Rectal smooth muscle tissue (tissue), 1 donor: ENCODE results near the gene TAS2R3.
"Not testable (repeated sequence)": the region's sequence is repeated elsewhere in the genome, so short reads cannot be mapped to it uniquely, and the experiment has no call there.

ENCODE experiments used
- H3K27ac ChIP-seq: one replicate; pipeline ENCODE4 v1.7.0; 2013; ENCODE audit warnings: low read depth, low read length, inconsistent platforms
- H3K27me3 ChIP-seq: one replicate; pipeline ENCODE4 v1.7.0; 2013; ENCODE audit warnings: low read length; ENCODE audit not compliant: control insufficient read depth, insufficient read depth
- H3K36me3 ChIP-seq: one replicate; pipeline ENCODE4 v1.7.0; 2013; ENCODE audit warnings: low read length; ENCODE audit not compliant: control insufficient read depth, insufficient read depth
- H3K4me1 ChIP-seq: one replicate; pipeline ENCODE4 v1.7.0; 2013; ENCODE audit warnings: low read length; ENCODE audit not compliant: control insufficient read depth, insufficient read depth
- H3K4me3 ChIP-seq: one replicate; pipeline ENCODE4 v1.7.0; 2013; ENCODE audit warnings: low read length
- H3K9ac ChIP-seq: one replicate; pipeline ENCODE4 v1.7.0; 2013; ENCODE audit warnings: low read length

Gene TAS2R3

DNA sequence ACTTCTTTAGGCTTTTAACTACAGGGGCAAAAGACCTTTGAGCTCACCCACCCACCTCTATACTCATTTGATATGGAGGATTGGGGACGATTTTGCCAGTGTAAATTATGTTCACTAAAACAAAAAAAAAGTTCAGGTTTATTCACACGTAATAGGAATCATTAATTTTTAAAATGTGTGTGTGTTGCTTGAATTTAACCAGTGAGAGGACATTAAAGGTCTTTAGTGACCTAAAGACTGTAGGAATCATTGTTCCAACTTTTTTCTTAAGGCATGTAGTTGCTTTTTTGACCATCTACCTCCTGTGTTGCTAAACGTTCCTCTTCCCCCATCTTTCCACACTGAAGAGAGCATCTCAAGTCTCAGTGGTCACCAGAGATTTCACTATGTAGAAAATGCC is 24.6 kb upstream of the TAS2R3 start:
- no peaks in the 10 kb centered on the region for H3K27me3 ChIP-seq
- H3K4me1 ChIP-seq, result peaks cover 8% of the 10 kb centered on the region
- no peak overlapping the region for H3K9ac ChIP-seq
- H3K4me3 ChIP-seq, result peak overlapping the region; percentile 89
- no peak overlapping the region for H3K27ac ChIP-seq
- peaks cover 15% of the 10 kb centered on the region for H3K36me3 ChIP-seq

DNA sequence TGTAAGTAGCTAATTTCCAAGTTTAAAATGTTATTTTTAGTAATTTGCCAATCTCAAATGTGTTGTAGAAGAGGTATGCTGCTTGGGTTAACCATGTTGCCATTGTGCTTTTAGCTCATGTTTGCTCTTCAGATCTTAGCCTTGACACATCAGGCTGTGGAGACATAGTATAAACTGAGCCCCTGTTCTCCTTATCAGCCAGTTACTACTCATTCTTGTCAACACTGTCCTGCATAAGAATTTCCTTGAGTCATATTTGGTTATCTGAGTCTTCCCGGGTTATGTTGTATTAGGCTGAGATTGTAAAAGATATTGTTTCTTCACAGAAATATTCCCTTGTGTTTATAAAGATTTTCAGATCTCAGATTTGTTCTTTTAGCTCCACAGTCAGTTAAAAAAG is 21.7 kb upstream of the TAS2R3 start:
- Histone ChIP-seq H3K4me1 (peaks cover 8% of the 10 kb centered on the region), H3K27me3 (no peaks in the 10 kb centered on the region), H3K9ac (no peak overlapping the region), H3K27ac (no peak overlapping the region), H3K4me3 (no peak overlapping the region), H3K36me3 (peaks cover 25% of the 10 kb centered on the region)

DNA sequence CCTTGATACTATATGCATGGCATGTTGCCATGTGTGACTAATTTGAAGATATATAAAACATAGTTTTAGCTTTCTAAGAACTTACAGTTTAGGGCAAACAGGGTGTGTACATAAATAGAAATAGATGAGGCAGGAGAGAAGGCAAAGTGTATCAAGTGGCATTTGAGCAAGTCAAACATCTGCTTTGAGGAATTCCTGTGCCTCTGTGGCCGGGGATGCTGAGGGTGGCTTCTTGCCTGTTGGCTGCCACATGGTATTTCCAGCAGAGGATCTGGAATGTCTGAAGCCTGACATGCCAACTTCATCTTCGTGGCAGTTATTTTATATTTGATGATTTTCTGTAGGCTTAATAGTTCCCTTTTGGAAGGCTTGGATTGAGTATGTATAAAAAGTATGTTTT is 19.8 kb upstream of the TAS2R3 start:
- Histone ChIP-seq H3K36me3 (peaks cover 30% of the 10 kb centered on the region), H3K4me1 (peaks cover 3% of the 10 kb centered on the region), H3K27me3 (no peaks in the 10 kb centered on the region), H3K9ac (no peak overlapping the region), H3K27ac (no peak overlapping the region), H3K4me3 (no peak overlapping the region)

DNA sequence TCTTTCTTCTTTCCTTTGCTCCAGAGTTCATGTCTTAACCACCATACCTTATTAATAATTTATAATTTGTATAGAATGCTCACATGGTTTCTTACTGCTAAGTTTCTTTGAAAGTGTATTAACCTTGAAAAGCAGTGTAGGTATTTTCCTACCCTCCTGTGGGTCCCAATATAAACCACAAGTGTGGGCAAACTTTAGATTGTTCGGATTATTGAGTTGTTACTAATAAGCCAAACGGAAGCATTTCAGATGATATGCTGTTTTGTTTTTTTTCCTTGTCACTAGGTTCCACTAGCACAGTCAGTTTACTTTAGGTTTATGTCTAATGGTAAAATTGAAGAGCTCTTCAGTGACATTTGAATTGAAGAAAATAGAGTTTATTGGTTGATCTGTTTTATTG is 15.5 kb upstream of the TAS2R3 start:
- H3K27ac ChIP-seq, result no peak overlapping the region
- no peaks in the 10 kb centered on the region for H3K4me1 ChIP-seq
- H3K9ac ChIP-seq, result no peak overlapping the region
- no peak overlapping the region for H3K4me3 ChIP-seq
- H3K27me3 ChIP-seq, result no peaks in the 10 kb centered on the region
- peaks cover 50% of the 10 kb centered on the region for H3K36me3 ChIP-seq

DNA sequence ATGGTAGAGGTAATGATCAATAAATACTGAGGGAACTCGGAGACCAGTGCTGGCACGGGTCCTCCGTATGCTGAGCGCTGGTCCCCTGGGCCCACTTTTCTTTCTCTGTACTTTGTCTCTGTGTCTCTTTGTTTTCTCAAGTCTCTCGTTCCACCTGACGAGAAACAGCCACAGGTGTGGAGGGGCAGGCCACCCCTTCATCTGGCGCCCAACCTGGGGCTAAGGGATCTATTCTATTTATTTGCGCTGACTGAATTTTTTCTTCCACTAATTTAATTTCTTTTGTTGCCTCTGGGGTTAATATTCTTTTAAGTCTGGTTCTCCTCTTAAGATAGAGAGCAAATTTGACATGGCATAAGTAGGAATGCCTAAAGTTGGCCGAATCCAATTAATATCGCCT is 12.0 kb upstream of the TAS2R3 start:
- peaks cover 40% of the 10 kb centered on the region for H3K36me3 ChIP-seq
- H3K27me3 ChIP-seq, H3K4me1 ChIP-seq, H3K4me3 ChIP-seq, H3K9ac ChIP-seq, H3K27ac ChIP-seq: not testable (repeated sequence)

DNA sequence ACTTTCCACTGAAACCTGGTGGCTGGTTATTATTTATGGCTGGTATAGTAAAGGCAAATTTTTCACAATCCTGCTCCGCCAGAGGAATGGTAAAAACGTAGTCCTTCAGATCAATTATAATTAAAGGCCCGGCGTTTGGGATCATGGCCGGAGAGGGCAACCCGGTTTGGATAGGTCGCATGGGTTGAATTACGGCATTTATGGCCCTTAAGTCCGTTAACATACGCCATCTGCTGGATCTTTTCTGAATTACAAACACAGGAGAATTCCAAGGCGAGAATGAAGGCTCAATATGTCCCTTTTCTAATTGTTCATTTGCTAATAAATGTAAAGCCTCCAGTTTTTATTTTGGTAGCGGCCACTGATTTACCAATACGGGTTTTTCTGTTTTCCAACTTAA is 11.3 kb upstream of the TAS2R3 start:
- no peaks in the 10 kb centered on the region for H3K4me1 ChIP-seq
- no peaks in the 10 kb centered on the region for H3K27me3 ChIP-seq
- H3K9ac ChIP-seq, result no peak overlapping the region
- H3K4me3 ChIP-seq, result no peak overlapping the region
- no peak overlapping the region for H3K27ac ChIP-seq
- peaks cover 39% of the 10 kb centered on the region for H3K36me3 ChIP-seq

DNA sequence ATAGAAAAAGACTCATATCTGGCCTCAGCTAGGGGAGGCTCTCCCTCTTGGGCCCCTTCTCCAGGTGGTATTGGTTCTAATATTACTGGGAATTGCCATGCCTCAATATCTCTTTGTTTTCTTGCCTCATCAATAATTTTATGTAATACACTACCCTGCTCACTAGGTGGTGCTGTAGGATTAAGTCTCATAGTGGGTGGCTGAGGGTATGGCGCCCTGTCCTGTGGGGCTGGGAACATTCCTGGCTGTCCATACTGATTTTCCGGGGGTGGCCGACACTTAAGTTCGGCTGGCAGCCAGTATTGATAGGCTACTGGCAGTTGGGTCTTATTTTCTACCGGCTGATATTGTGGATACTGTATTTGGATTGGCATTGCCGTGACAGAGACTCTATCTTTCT is 9.0 kb upstream of the TAS2R3 start:
- no peak overlapping the region for H3K27ac ChIP-seq
- H3K27me3 ChIP-seq, result no peaks in the 10 kb centered on the region
- H3K4me3 ChIP-seq, result no peak overlapping the region
- no peaks in the 10 kb centered on the region for H3K4me1 ChIP-seq
- H3K36me3 ChIP-seq, result peaks cover 29% of the 10 kb centered on the region
- H3K9ac ChIP-seq, result no peak overlapping the region

DNA sequence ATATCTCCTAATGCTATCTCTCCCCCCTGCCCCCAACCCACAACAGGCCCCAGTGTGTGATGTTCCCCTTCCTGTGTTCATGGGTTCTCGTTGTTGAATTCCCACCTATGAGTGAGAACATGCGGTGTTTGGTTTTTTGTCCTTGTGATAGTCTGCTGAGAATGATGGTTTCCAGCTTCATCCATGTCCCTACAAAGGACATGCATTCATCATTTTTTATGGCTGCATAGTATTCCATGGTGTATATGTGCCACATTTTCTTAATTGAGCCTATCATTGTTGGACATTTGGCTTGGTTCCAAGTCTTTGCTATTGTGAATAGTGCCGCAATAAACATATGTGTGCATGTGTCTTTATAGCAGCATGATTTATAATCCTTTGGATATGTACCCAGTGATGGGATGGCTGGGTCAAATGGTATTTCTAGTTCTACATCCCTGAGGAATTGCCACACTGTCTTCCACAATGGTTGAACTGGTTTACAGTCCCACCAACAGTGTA is 6.2 kb downstream of the TAS2R3 start:
- not testable (repeated sequence) for H3K36me3 ChIP-seq, H3K27ac ChIP-seq, H3K4me1 ChIP-seq, H3K4me3 ChIP-seq, H3K27me3 ChIP-seq, H3K9ac ChIP-seq

DNA sequence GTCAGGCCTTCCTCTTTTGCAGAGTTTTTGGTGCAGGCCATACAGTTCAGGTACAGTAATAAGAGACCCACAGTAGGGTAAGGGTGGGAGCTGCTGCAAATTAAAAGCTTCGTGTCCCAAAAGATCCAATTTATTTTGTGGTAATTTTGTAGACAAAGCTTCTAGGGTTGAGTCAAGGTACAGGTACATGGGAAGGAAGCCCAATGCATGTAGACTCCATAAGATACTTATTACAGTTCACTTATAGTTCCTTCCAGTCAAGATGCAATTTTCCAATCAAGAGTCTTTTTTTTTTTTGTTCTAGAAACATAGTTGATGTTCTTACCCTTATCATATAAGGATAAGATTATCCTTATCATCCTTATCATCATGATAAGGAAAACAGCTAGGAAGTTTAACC is 12.5 kb downstream of the TAS2R3 start, which contains the start of gene TAS2R4:
TAS2R4 (plus strand) TSS at position 301 of the 400 bp plus-strand sequence. CDS start 1,815 bp downstream, outside the sequence.
- Histone ChIP-seq H3K36me3 (no peaks in the 10 kb centered on the region), H3K4me3 (no peak within 1 kb of the TSS), H3K9ac (no peak within 1 kb of the TSS), H3K4me1 (no peaks in the 10 kb centered on the region), H3K27me3 (no peaks in the 10 kb centered on the region), H3K27ac (no peak within 1 kb of the TSS)

DNA sequence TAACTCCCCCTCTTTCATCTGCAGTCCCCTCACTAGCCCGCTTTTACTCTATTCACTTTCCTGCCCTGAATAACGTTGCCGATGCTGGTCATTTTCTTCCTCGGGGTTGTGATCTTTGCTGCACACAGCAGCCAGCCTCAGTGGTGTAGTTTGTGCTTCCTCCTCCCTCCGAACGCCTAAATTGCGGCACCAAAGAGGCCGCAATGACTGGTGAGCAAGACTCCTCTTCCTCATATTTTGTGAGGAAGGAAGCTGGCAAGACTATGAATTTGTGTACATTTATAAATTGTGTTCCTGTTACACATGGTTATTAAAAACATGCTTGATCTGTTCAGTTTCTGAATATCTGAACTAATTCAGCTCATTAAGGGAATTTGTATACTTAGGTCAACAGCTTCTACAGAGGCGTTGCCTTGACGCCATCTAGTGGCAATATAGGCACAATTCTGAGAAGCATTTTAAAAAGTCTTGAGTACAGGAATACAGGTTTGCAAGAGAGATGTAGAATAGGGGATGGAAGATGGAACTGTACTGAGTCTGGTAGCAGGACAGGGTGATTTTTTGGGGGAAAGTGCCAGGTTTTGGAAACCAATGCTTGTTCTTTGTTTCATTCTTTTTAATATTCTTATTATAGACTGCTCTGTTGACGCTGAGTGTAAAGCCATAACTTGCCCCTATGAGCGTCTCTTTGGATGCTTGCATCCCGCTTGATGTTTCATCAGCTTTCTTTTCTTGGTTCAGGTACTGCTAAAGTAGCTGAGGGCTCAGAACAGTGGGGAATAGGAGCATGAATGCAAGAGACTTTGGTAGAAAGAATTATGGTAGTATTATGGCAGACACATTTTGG is 22.0 kb downstream of the TAS2R3 start:
- no peak overlapping the region for H3K9ac ChIP-seq
- no peaks in the 10 kb centered on the region for H3K4me1 ChIP-seq
- H3K36me3 ChIP-seq, result no peaks in the 10 kb centered on the region
- no peaks in the 10 kb centered on the region for H3K27me3 ChIP-seq
- H3K4me3 ChIP-seq, result no peak overlapping the region
- no peak overlapping the region for H3K27ac ChIP-seq

DNA sequence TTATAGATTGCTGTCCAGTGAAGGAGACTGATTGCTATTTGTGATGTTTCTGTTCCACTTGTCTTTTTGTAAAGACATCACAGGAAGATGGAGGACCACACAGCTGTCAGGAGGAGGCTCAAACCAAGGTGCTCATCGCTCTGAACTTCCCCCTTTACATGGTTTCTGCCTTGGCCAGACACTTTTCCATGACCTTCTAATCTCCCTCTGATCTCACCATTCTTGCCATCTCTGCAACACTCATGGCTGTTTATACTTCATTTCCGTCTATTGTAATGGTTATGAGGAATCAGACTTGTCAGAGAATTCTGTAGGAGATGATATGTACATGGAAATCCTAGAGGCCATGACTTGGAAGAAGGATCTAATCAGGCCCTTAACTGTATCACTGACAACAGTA is 24.4 kb downstream of the TAS2R3 start:
- H3K27me3 ChIP-seq, result no peaks in the 10 kb centered on the region
- no peaks in the 10 kb centered on the region for H3K36me3 ChIP-seq
- H3K4me3 ChIP-seq, result no peak overlapping the region
- H3K4me1 ChIP-seq, result no peaks in the 10 kb centered on the region
- no peak overlapping the region for H3K9ac ChIP-seq
- no peak overlapping the region for H3K27ac ChIP-seq

DNA sequence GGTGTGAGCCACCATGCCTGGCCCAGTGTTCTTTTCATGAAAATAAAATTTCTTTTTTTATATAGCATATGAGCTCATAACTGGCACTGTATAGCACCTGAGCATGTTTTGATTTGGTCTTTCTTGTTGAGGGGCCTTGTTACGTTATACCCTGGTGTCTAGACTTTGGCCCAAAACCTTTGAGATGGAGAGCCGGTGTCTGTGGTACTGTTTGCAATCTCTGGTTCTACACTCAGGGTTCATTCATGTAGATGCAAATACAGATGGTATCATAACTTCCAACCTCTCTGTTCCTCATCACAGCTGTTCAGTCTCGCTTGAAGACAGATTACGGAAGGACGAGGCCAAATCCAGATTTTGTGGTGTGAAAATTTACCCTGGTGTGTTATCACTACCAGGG is 26.0 kb downstream of the TAS2R3 start, which contains the start of gene TAS2R5:
TAS2R5 (plus strand) TSS at position 301 of the 400 bp plus-strand sequence. CDS start 145 bp downstream, outside the sequence.
- no peak within 1 kb of the TSS for H3K4me3 ChIP-seq
- no peak within 1 kb of the TSS for H3K9ac ChIP-seq
- no peak within 1 kb of the TSS for H3K27ac ChIP-seq
- no peaks in the 10 kb centered on the region for H3K4me1 ChIP-seq
- H3K36me3 ChIP-seq, result no peaks in the 10 kb centered on the region
- no peaks in the 10 kb centered on the region for H3K27me3 ChIP-seq

DNA sequence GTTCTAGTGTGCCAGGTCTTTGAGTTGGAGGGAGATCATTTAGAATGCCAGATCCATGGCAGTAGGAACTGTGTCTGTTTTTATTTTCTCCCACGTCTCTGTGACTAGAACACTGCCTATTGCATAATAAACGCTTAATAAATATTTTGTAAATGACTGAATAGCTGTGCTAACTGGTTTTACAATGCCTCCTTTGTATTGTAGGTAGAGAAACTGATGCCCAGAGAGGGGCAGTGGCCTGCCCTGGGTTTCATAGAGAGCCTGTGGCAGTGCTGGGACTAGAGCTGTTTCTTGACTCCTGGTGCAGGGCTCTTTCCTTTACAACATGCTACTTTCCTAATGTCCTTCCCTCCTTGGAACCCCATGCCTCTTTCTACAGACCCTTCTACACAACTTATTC is 28.6 kb downstream of the TAS2R3 start:
- Histone ChIP-seq H3K4me1 (no peaks in the 10 kb centered on the region), H3K4me3 (no peak overlapping the region), H3K27me3 (no peaks in the 10 kb centered on the region), H3K36me3 (no peaks in the 10 kb centered on the region), H3K27ac (no peak overlapping the region), H3K9ac (no peak overlapping the region)
